ENCODE results near the gene DDO.

- no peak for TF ChIP-seq CTCF (IDR thresholded peaks at IDR 0.05; ENCODE audit: insufficient read depth, low read length, poor library complexity, severe bottlenecking)
- no peak for TF ChIP-seq EZH2phosphoT487 (conservative IDR thresholded peaks at IDR 0.05; ENCODE audit: low read length)
Observed at GRCh38 chr6:110389689-110390382, 25.5 kb downstream of the DDO start.
